BLaER1 (cell line): Measurements from ENCODE around the gene SDK1.

Experiments used
- H3K27ac ChIP-seq: shearing (Covaris generic); formaldehyde crosslinking; 2 replicates; pipeline ENCODE4 v1.8.1; 2022
- H3K27me3 ChIP-seq: shearing (Covaris generic); formaldehyde crosslinking; 2 replicates; pipeline ENCODE4 v1.8.1; 2022
- H3K36me3 ChIP-seq: shearing (Covaris generic); formaldehyde crosslinking; 2 replicates; pipeline ENCODE4 v1.8.1; 2022
- H3K4me1 ChIP-seq: shearing (Covaris generic); formaldehyde crosslinking; 2 replicates; pipeline ENCODE4 v1.8.1; 2022
- H3K4me2 ChIP-seq: shearing (Covaris generic); formaldehyde crosslinking; 2 replicates; pipeline ENCODE4 v1.8.1; 2022
- H3K4me3 ChIP-seq: shearing (Covaris generic); formaldehyde crosslinking; 2 replicates; pipeline ENCODE4 v1.8.1; 2022
- H3K9ac ChIP-seq: shearing (Covaris generic); formaldehyde crosslinking; 2 replicates; pipeline ENCODE4 v1.8.1; 2022
- H3K9me3 ChIP-seq: shearing (Covaris generic); formaldehyde crosslinking; 2 replicates; pipeline ENCODE4 v1.8.1; 2022
- H4K20me1 ChIP-seq: shearing (Covaris generic); formaldehyde crosslinking; 2 replicates; pipeline ENCODE4 v1.8.1; 2022
- Cebpa-rat ChIP-seq: shearing (Covaris generic); IDR thresholded peaks from 2 replicates; pipeline ENCODE4 v1.8.1; 2022

The SDK1 gene

GRCh38 chr7:4272141-4272540 is 971.1 kb downstream of the SDK1 start:
- no peak overlapping the region for H3K4me2 ChIP-seq
- no peak overlapping the region for H3K27ac ChIP-seq
- H3K9ac ChIP-seq: no peak overlapping the region
- no peaks in the 10 kb centered on the region for H3K36me3 ChIP-seq
- H3K9me3 ChIP-seq: no peaks in the 10 kb centered on the region
- H3K4me3 ChIP-seq: no peak overlapping the region
- no peaks in the 10 kb centered on the region for H3K27me3 ChIP-seq
- no peak for TF ChIP-seq Cebpa-rat
- H3K4me1 ChIP-seq: no peaks in the 10 kb centered on the region
- no peaks in the 10 kb centered on the region for H4K20me1 ChIP-seq

GRCh38 chr7:4273566-4274230 is 972.6 kb downstream of the SDK1 start:
- H3K4me2 ChIP-seq: no peak overlapping the region
- no peaks in the 10 kb centered on the region for H3K4me1 ChIP-seq
- no peak for TF ChIP-seq Cebpa-rat
- no peaks in the 10 kb centered on the region for H3K9me3 ChIP-seq
- H3K27ac ChIP-seq: no peak overlapping the region
- H3K36me3 ChIP-seq: no peaks in the 10 kb centered on the region
- no peak overlapping the region for H3K9ac ChIP-seq
- no peaks in the 10 kb centered on the region for H3K27me3 ChIP-seq
- no peak overlapping the region for H3K4me3 ChIP-seq
- H4K20me1 ChIP-seq: no peaks in the 10 kb centered on the region

- no peak overlapping the region for H3K4me2 ChIP-seq
- H3K27ac ChIP-seq: no peak overlapping the region
- TF ChIP-seq Cebpa-rat: no peak
- H4K20me1 ChIP-seq: no peaks in the 10 kb centered on the region
- no peak overlapping the region for H3K9ac ChIP-seq
- no peak overlapping the region for H3K4me3 ChIP-seq
- no peaks in the 10 kb centered on the region for H3K4me1 ChIP-seq
- no peaks in the 10 kb centered on the region for H3K27me3 ChIP-seq
- H3K36me3 ChIP-seq: no peaks in the 10 kb centered on the region
- H3K9me3 ChIP-seq: no peaks in the 10 kb centered on the region
Observed at GRCh38 chr7:4274286-4274685, 973.2 kb downstream of the SDK1 start.

- no peak overlapping the region for H3K4me2 ChIP-seq
- no peaks in the 10 kb centered on the region for H3K9me3 ChIP-seq
- no peak overlapping the region for H3K9ac ChIP-seq
- no peak overlapping the region for H3K27ac ChIP-seq
- H3K4me3 ChIP-seq: no peak overlapping the region
- H3K4me1 ChIP-seq: no peaks in the 10 kb centered on the region
- no peaks in the 10 kb centered on the region for H3K36me3 ChIP-seq
- TF ChIP-seq Cebpa-rat: no peak
- H3K27me3 ChIP-seq: no peaks in the 10 kb centered on the region
- no peaks in the 10 kb centered on the region for H4K20me1 ChIP-seq
Observed at GRCh38 chr7:4277936-4278335, 976.9 kb downstream of the SDK1 start.

DNA sequence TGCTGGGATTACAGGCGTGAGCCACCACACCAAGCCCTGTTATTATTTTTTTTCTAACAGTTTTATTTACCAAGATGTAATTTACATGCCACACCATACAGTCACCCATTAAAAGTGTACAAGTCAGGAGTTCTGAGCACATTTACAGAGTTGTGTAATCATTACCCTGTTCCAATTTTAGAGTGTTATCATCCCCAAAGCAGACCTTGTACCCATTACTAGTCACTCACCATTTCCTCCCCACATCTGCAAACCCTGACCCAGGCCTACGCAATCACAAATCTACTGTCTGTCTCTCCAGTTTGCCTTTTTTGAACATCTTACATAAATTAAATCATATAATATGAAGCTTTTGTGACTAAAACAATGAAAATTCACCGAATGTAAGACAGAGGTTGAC is 978.2 kb downstream of the SDK1 start:
- TF ChIP-seq Cebpa-rat: no peak
- no peaks in the 10 kb centered on the region for H4K20me1 ChIP-seq
- H3K4me3 ChIP-seq: no peak overlapping the region
- H3K4me1 ChIP-seq: no peaks in the 10 kb centered on the region
- H3K4me2 ChIP-seq: no peak overlapping the region
- no peaks in the 10 kb centered on the region for H3K9me3 ChIP-seq
- H3K27me3 ChIP-seq: no peaks in the 10 kb centered on the region
- no peak overlapping the region for H3K27ac ChIP-seq
- H3K9ac ChIP-seq: no peak overlapping the region
- no peaks in the 10 kb centered on the region for H3K36me3 ChIP-seq

DNA sequence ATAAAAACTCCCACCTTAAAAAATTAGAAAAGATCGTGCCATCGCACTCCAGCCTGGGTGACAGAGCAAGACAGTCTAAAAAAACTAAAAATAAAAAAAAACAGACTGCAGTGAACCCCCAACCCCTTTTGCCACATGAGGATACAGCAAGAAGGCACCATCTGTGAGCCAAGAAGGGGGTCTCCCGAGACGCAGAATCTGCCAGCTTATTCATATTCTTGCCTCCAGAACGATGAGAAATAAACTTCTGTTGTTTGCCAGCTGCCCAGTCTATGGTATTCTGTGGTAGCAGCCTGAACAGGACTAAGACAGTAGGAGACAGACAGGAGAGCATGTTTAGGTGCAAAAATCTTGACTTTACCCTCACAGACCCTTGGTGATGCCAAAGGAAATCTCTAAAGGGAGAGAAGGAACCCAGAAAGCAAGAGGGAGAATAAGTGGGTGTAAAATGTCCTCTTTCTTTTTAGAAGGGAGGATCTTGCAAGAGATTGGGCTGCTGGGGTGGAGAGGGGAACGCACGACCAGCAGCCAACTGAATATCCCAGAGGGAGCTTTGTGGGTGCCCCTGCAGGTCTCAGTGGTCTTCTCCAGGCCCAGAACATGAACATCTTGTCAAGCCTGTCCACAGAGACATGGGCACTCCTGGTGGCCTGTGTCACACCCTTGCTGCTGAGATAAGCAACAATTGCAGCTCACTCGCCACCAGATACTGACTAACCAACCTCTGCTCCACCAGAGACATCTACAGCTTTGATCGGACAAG is 980.4 kb downstream of the SDK1 start:
- Histone ChIP-seq H3K27me3 (no peaks in the 10 kb centered on the region), H3K9me3 (no peaks in the 10 kb centered on the region), H3K36me3 (no peaks in the 10 kb centered on the region), H3K4me3 (no peak overlapping the region), H4K20me1 (no peaks in the 10 kb centered on the region), H3K4me1 (no peaks in the 10 kb centered on the region), H3K9ac (no peak overlapping the region), H3K4me2 (no peak overlapping the region), H3K27ac (no peak overlapping the region)
- no peak for TF ChIP-seq Cebpa-rat

DNA sequence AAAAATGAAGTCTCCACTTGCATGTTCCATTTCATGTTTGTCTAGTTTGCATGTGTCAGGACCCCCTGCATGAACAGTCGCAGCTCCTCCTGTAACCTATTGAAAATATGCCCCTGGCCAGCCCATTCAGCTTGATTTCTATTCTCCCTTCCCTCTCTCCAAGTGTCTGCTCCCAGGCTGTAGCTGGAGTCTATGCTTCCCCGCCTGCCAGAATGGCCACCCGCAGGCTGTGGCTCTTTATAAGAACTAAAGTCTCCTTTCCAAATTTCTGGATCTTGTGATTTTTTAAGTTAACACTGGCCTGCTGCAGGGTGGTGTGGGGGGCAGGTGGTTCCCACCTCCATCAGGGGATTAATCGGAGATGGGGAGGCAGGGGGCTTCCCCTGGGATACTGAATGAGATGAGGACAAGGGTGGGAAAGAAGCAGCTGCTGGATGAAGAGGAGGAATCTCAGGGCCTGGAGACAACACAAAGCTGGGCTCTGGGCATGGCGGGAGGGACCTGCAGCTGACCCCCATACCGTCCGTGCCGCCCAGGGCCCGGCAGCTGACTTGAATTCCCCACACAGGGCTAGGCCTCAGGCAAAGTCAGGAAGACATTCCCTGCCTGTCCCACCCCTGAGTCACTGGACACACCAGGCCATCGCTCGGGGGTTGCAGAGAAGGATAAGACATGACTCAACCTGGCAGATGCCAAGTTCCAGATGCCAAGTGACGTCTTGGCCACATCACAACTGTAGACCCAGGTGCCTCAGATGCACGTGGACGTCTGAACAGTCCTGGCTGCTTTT is 981.6 kb downstream of the SDK1 start:
- no peak overlapping the region for H3K9ac ChIP-seq
- no peaks in the 10 kb centered on the region for H3K27me3 ChIP-seq
- no peak overlapping the region for H3K4me2 ChIP-seq
- no peak overlapping the region for H3K27ac ChIP-seq
- H4K20me1 ChIP-seq: no peaks in the 10 kb centered on the region
- no peaks in the 10 kb centered on the region for H3K4me1 ChIP-seq
- H3K9me3 ChIP-seq: no peaks in the 10 kb centered on the region
- no peaks in the 10 kb centered on the region for H3K36me3 ChIP-seq
- no peak overlapping the region for H3K4me3 ChIP-seq
- TF ChIP-seq Cebpa-rat: no peak

DNA sequence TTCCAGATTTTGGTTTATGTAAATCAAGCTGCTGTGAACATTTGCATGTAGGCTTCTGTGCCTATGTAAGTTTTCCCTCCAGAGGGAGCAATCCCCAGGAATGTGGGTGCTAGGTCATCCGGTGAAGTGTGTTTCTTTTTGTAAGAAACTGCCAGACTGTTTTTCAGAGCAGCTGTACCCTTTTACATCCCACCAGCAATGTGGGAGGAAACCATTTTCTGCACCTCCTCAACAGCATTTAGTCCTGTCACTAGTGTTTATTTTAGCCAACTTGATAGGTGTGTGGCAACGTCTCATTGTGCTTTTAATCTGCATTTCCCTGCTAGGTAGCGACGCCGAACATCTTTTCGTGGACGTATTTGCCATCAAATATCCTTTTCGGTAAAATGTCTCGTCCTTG is 985.3 kb downstream of the SDK1 start:
- H3K27me3 ChIP-seq: no peaks in the 10 kb centered on the region
- no peaks in the 10 kb centered on the region for H4K20me1 ChIP-seq
- H3K9ac ChIP-seq: no peak overlapping the region
- H3K27ac ChIP-seq: no peak overlapping the region
- no peaks in the 10 kb centered on the region for H3K36me3 ChIP-seq
- H3K4me2 ChIP-seq: no peak overlapping the region
- H3K9me3 ChIP-seq: peaks cover 13% of the 10 kb centered on the region
- no peak for TF ChIP-seq Cebpa-rat
- no peak overlapping the region for H3K4me3 ChIP-seq
- H3K4me1 ChIP-seq: no peaks in the 10 kb centered on the region

GRCh38 chr7:4288791-4289394 is 987.8 kb downstream of the SDK1 start:
- Histone ChIP-seq H3K4me2 (no peak overlapping the region), H3K4me1 (no peaks in the 10 kb centered on the region), H3K9ac (no peak overlapping the region), H3K36me3 (no peaks in the 10 kb centered on the region), H3K9me3 (peaks cover 35% of the 10 kb centered on the region), H4K20me1 (no peaks in the 10 kb centered on the region), H3K4me3 (no peak overlapping the region), H3K27me3 (no peaks in the 10 kb centered on the region), H3K27ac (no peak overlapping the region)
- no peak for TF ChIP-seq Cebpa-rat
